Activated B cell treated with CpG ODN at 0.5 μM for 24 hours (primary cell): Measurements from ENCODE around the gene SPATS2. TPM values are rescaled to one million over a fixed set of nuclear protein-coding genes. Genes with fewer than 3 reads are reported as not detected.

ENCODE experiments used
- ATAC-seq: fragments of 200-7000 bp; cut with Tn5 transposase; one replicate; pipeline ENCODE4 v1.10.0; 2021; ENCODE audit warnings: low read depth, mild to moderate bottlenecking, moderate library complexity
- CTCF ChIA-PET: fragments of 350-600 bp; sonication (Branson Sonifier 250); formaldehyde crosslinking; loops from one replicate; lab custom pipeline; 2021; ENCODE audit warnings: antibody characterized with exemption; lab: Charles Lee
- POLR2A ChIA-PET: fragments of 350-600 bp; sonication (Branson Sonifier 250); formaldehyde crosslinking; loops from one replicate; lab custom pipeline; 2021; ENCODE audit warnings: antibody characterized with exemption; lab: Charles Lee
- DNase-seq: peaks from one replicate; pipeline ENCODE4 v3.0.0; 2022
- H3K27ac Mint-ChIP-seq: one replicate; pipeline ENCODE4 v1.8.0; 2020; ENCODE audit warnings: mixed read lengths
- H3K27me3 Mint-ChIP-seq: one replicate; pipeline ENCODE4 v1.8.0; 2021; ENCODE audit warnings: mixed read lengths
- H3K36me3 Mint-ChIP-seq: one replicate; pipeline ENCODE4 v1.8.0; 2021; ENCODE audit warnings: low read depth, mixed read lengths
- H3K4me1 Mint-ChIP-seq: one replicate; pipeline ENCODE4 v1.8.0; 2021; ENCODE audit warnings: mixed read lengths
- H3K4me3 Mint-ChIP-seq: one replicate; pipeline ENCODE4 v1.8.0; 2020; ENCODE audit warnings: mild to moderate bottlenecking, mixed read lengths
- H3K9me3 Mint-ChIP-seq: one replicate; pipeline ENCODE4 v1.8.0; 2020; ENCODE audit warnings: mixed read lengths
- CTCF ChIP-seq: fragments of 200-600 bp; IDR thresholded peaks from one replicate; pipeline ENCODE4 v1.8.0; 2022; ENCODE audit warnings: antibody characterized with exemption, mild to moderate bottlenecking
- intact Hi-C: fragments of 100-400 bp; cut with micrococcal nuclease; formaldehyde crosslinking; loops from one replicate; pipeline ENCODE4 v1.15.1; 2024
- total RNA-seq: library from RNA; stranded (reverse); gene quantifications from 2 replicates; pipeline ENCODE4 v1.2.3, GENCODE V29; 2022

SPATS2 gene
- total RNA-seq, 1 donor from 2014 or later: 18.9 TPM

- intact Hi-C loops: no loop called here
- CTCF ChIA-PET: interaction anchor here (1.1 kb wide), 2 partner anchors 114 to 173 kb away, joined by 3 read pairs; no protein-coding TSS in a partner anchor
- no peak overlapping the region for H3K27ac Mint-ChIP-seq
- no peaks in the 10 kb centered on the region for H3K9me3 Mint-ChIP-seq
- H3K27me3 Mint-ChIP-seq: no peaks in the 10 kb centered on the region
- no peak overlapping the region for H3K4me3 Mint-ChIP-seq
- DNase-seq: no peak
- no peak for TF ChIP-seq CTCF
- no peaks in the 10 kb centered on the region for H3K4me1 Mint-ChIP-seq
- peaks cover 15% of the 10 kb centered on the region for H3K36me3 Mint-ChIP-seq
- ATAC-seq: no peak
- POLR2A ChIA-PET: no interaction called here
These were observed 95.0 kb downstream of the SPATS2 start for GRCh38 chr12:49462083-49462744.

GRCh38 chr12:49465132-49465531, 97.9 kb downstream of the SPATS2 start:
- Mint-ChIP-seq H3K9me3 (no peaks in the 10 kb centered on the region), H3K27ac (no peak overlapping the region), H3K4me1 (no peaks in the 10 kb centered on the region), H3K27me3 (no peaks in the 10 kb centered on the region), H3K4me3 (no peak overlapping the region), H3K36me3 (peaks cover 15% of the 10 kb centered on the region)
- CTCF ChIA-PET: no interaction called here
- no peak for DNase-seq
- intact Hi-C loops: no loop called here
- ATAC-seq: no peak
- POLR2A ChIA-PET: interaction anchor here (0.7 kb wide), 1 partner anchor 94 kb away, joined by 5 read pairs; no protein-coding TSS in a partner anchor
- TF ChIP-seq CTCF: no peak

- DNase-seq: no peak
- H3K36me3 Mint-ChIP-seq: peaks cover 6% of the 10 kb centered on the region
- H3K27me3 Mint-ChIP-seq: no peaks in the 10 kb centered on the region
- H3K4me1 Mint-ChIP-seq: no peaks in the 10 kb centered on the region
- intact Hi-C loops: no loop called here
- no peak for ATAC-seq
- no peak overlapping the region for H3K27ac Mint-ChIP-seq
- POLR2A ChIA-PET: interaction anchor here (0.6 kb wide), 1 partner anchor 121 kb away, joined by 4 read pairs; no protein-coding TSS in a partner anchor
- TF ChIP-seq CTCF: no peak
- no peaks in the 10 kb centered on the region for H3K9me3 Mint-ChIP-seq
- CTCF ChIA-PET: interaction anchor here (1.8 kb wide), 1 partner anchor 114 kb away, joined by 5 read pairs; no protein-coding TSS in a partner anchor
- no peak overlapping the region for H3K4me3 Mint-ChIP-seq
These were observed 103.7 kb downstream of the SPATS2 start for GRCh38 chr12:49470986-49471385.

GRCh38 chr12:49471557-49471956, 104.3 kb downstream of the SPATS2 start:
- no peak for ATAC-seq
- CTCF ChIA-PET: interaction anchor here (1.8 kb wide), 1 partner anchor 114 kb away, joined by 5 read pairs; no protein-coding TSS in a partner anchor

More at GRCh38 chr12:49471557-49471956, 104.3 kb downstream of the SPATS2 start:
- Mint-ChIP-seq H3K4me3 (no peak overlapping the region), H3K9me3 (no peaks in the 10 kb centered on the region), H3K27me3 (no peaks in the 10 kb centered on the region), H3K27ac (no peak overlapping the region), H3K36me3 (peaks cover 9% of the 10 kb centered on the region), H3K4me1 (no peaks in the 10 kb centered on the region)
- DNase-seq: no peak
- POLR2A ChIA-PET: interaction anchor here (0.6 kb wide), 1 partner anchor 122 kb away, joined by 4 read pairs; no protein-coding TSS in a partner anchor
- intact Hi-C loops: no loop called here
- TF ChIP-seq CTCF: no peak
